ENCODE results near the gene MAMLD1. TPM values are rescaled to one million over a fixed set of nuclear protein-coding genes. Genes with fewer than 3 reads are reported as not detected.

The MAMLD1 gene
- total RNA-seq, 1 donor from 2014 or later = 3.0 TPM

- intact Hi-C loops (cut with DNase I) = no loop called here
- no peak overlapping the region for H3K27ac ChIP-seq
- no peaks in the 10 kb centered on the region for H3K9me3 ChIP-seq
- DNase-seq (no peak), ATAC-seq (no peak)
- no peak for TF ChIP-seq CTCF (IDR thresholded peaks at IDR 0.05)
- H3K4me3 ChIP-seq = no peak overlapping the region
- H3K27me3 ChIP-seq (ENCODE audit: low read depth) = no peaks in the 10 kb centered on the region
- peaks cover 12% of the 10 kb centered on the region for H3K4me1 ChIP-seq
- no peaks in the 10 kb centered on the region for H3K36me3 ChIP-seq
Measured at GRCh38 chrX:150551963-150552362, 188.8 kb downstream of the MAMLD1 start.

- TF ChIP-seq CTCF (IDR thresholded peaks at IDR 0.05) = no peak
- ATAC-seq (peak in 1 of 2 donors; percentile 23), DNase-seq (no peak)
- H3K4me3 ChIP-seq = no peak overlapping the region
- H3K9me3 ChIP-seq = no peaks in the 10 kb centered on the region
- H3K36me3 ChIP-seq = no peaks in the 10 kb centered on the region
- no peak overlapping the region for H3K27ac ChIP-seq
- H3K27me3 ChIP-seq (ENCODE audit: low read depth) = no peaks in the 10 kb centered on the region
- intact Hi-C loops (cut with DNase I) = no loop called here
- H3K4me1 ChIP-seq = no peaks in the 10 kb centered on the region
Measured at GRCh38 chrX:150558424-150558823, 195.3 kb downstream of the MAMLD1 start.

Other genes with a start within 250 kb of the MAMLD1 start
- 29.7 TPM for gene MTM1, start 205.3 kb downstream of the MAMLD1 start, total RNA-seq

Measured in lower lobe of right lung (tissue), 2 donors.